Hematopoietic multipotent progenitor cell treated with erythropoietin and hydrocortisone succinate and interleukin-3 and kit ligand, for 4 days (in vitro differentiated cells): ENCODE data around the gene AP1G1.
"Not testable (repeated sequence)": the region's sequence is repeated elsewhere in the genome, so short reads cannot be mapped to it uniquely, and the experiment has no call there.

ENCODE experiments used
- DNase-seq: peaks from one replicate; pipeline ENCODE4 v3.0.0-alpha.2; 2015

AP1G1 gene

DNA sequence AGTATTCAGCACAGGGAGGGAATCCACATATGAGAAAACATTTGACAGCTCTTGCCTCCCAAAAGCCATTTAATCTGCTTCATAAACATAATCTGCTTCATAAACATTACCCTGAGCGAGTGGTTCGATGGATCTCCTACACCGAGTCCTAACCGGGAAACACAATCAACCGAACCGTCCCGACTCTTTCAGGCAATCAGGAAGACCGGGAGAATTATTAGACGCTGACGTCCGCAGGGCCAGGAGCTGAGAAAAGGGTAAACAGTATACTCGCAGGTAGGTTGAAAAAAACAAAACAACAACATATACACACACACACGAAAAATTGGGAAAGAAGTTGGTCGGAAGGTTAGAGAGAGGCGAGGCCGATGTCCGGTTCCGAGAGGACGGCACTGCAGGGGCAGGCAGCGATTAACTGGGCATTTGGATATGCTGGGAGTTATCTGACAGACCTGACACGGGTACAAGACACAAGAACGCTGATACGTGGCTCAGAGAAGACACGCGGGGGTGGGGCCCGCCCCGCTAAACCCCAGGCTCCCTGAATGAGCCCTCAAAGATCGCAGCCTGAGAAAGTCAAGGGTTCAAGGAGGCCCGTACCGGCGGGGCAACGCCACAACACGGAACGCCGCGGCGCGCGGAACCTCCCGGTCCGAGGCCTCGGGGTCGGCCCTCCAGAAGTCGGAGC, 585 bp downstream of the AP1G1 start:
- DNase-seq: peak; percentile 75

DNA sequence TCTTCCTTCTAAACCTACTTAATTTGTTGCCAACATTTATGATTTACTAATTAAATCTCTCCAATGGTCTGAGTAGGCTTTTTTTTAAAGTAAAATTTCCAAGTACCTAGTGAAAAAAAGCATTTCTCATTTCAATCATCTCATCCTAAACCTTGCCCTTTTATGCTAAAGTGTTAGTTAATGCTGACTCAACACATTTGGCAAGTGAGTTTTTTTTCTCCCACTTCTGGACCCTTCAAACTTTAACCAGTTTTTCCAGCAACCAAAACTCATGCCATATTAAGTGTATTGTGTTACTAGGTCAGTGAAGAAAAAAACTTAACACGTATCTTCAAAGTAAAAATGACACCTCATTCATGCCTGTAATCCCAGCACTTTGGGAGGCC, 5.3 kb downstream of the AP1G1 start:
- DNase-seq: no peak

DNA sequence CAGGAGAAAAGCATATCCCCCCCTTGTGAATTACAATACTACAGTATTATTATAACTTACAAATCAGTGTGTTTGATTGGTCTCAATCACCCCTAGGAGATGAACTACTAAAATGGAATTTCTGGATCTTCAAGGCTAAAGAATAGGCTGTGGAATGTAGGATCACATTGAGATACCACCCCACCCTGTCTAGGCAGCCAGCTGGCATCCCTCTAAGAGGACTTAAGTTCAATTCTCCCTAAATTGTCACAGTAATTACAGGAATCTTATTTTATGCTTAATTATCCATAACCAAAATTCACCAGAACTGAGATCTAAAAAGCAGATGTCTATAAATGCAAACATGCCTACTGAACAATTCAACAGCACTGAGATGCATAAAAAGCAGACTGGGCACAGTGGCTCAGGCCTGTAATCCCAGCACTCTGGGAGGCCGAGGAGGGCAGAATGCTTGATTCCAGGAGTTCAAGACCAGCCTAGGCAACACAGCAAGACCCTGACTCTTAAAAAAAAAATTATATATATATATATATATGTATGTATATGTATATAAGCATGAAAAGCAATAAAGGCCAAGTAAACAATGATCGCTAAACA, 12.0 kb downstream of the AP1G1 start:
- DNase-seq: no peak

DNA sequence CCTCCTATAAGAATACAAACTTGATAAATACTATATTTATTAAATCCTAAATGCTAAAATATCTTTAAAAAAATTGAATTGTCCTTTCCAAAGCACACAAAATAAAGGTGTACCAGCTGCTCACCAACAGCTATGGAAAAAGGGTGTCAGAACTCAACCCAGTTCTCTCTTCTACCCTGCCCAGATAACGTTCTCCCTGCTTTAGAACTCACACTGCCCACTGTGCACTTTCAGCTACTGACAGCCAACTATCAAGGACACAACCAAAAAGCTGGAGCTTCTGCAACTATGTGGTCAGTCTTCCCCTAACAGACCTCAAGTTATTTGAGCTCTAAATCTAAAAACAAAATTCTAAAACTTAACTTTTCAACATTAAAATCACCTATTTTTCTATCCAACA, 13.7 kb downstream of the AP1G1 start:
- DNase-seq: peak; percentile 26

DNA sequence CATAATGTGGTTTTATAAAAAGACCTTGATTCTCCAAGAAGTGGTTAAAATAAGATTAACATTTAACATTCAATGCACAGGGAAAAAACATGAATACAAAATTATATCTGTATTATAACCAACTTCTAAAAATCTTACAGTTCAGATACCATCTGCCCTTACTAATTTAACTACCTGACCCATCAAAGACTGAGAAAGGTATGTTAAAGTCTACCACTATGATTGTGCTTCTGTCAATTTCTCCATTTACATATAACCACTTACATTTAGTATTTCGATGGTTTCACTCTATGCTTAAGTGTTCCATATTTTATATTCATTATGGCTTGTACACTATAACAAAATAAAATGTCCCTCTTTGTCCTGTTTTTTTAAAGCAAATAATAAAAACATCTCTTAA, 14.6 kb downstream of the AP1G1 start:
- no peak for DNase-seq

DNA sequence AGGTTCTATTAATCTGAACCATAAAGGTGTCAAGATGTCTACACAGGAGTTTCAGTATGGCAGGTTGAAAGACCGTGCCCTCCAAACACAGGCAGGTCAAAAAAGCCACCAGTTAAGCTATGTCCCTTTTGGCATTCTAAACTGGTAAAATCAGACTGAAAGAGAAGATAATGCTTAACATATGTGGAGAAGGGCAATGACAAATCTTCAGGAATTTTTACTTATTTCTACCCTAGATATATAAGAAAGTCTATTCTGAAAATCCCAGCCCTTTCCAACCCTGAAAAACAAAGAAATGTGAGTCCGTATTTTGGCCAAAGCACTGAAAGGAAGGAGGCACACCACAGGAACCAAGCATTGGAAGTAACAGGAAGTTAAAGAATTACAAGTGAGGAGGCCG, 16.5 kb downstream of the AP1G1 start:
- DNase-seq: no peak

DNA sequence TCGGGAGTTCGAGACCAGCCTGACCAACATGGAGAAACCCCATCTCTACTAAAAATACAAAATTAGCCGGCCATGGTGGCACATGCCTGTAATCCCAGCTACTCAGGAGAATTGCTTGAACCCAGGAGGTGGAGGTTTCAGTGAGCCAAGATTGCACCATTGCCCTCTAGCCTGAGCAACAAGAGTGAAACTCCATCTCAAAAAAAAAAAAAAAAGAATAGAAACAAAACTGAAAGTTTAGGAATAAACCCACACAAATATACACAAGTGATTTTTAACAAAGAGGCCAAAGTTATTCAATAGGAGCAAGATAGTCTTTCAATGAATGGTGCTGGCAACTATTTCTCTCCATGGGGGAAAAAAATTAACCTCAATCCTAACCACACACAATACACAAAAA, 18.3 kb downstream of the AP1G1 start:
- DNase-seq: not testable (repeated sequence)

DNA sequence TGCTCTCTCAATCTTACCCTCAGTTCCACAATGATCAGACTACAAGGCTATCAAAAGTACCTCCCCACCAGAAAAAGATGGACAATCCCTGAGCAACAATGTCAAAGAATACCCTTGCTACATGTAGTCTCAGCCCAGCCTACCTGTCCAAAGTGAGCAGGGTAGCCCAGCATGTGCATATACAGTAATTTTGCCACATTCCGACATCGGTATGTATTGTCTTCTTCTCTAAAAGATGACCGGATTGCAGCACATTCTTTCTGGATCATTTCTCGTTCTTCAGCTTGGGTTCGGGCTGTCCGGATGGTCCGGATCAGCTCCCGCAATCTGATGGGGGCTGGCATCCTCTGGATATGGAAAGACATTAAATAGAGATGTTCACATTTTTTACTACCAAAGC, 19.5 kb downstream of the AP1G1 start:
- no peak for DNase-seq

DNA sequence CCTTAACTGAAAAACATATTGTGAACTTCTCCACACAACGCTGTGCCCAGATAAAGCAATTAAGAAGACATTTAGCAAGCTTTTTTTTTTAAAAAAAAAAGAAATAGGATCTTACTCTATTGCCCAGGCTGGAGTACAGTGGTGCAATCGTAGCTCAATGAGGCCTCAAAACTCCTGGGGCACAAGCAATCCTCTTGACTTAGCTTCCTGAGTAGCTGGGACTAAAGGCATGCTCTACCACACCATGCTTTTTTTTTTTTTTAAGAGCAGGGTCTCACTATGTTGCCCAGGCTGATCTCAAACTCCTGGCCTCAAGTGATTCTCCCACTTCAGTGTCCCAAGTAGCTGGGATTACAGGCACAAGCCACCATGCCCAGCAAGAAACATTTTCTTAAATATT, 20.1 kb downstream of the AP1G1 start:
- DNase-seq: no peak

DNA sequence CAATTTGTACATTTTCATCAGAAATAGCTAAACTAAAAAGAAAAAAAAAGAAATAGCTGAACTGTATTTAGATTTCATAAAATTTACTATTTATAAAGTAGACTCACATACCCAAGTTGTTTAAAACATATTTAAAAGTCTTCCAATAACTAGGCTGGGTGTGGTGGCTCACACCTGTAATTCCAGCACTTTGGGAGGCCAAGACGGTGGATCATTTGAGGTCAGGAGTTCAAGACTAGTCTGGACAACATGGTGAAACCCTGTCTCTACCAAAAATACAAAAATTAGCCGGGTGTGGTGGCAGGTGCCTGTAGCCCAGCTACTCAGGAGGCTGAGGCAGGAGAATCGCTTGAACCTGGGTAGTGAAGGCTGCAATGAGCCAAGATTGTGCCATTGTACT, 23.5 kb downstream of the AP1G1 start:
- not testable (repeated sequence) for DNase-seq

DNA sequence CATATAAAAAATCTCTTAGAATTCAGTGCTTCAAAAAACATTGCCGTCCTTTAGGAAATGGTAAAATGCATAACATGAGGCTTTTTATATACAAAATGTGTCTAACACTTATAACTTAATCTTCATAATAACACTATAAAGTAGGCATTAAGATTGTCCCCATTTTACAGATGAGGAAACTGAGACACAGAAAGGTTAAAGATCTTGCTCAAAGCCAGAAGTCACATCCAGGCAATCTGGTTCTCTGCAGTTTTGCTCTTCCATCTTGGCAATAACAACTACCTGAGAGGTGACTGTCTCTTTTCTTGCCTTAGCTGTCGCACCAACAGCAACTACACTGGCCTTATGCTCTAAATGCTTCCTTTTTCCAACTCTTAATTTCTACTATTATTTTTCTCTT, 24.5 kb downstream of the AP1G1 start:
- DNase-seq: no peak

DNA sequence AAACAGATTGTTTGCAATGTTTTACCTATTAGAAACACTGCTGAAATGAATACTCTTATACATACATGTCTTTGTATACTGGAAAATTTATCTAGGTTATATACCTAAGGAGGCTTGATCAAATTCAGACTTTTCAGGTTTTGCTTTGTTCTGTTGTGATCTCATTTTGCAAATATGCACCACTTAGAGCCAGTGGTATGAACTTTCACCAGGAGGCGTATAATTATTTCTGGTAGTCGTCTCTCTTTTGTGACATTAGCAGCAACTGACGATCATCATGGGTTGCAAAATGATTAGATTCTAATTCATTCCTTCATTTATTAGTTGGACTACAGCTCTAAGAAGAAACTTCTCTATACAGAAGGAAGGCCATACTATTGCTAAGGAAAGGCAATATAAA, 26.9 kb downstream of the AP1G1 start:
- DNase-seq: no peak

DNA sequence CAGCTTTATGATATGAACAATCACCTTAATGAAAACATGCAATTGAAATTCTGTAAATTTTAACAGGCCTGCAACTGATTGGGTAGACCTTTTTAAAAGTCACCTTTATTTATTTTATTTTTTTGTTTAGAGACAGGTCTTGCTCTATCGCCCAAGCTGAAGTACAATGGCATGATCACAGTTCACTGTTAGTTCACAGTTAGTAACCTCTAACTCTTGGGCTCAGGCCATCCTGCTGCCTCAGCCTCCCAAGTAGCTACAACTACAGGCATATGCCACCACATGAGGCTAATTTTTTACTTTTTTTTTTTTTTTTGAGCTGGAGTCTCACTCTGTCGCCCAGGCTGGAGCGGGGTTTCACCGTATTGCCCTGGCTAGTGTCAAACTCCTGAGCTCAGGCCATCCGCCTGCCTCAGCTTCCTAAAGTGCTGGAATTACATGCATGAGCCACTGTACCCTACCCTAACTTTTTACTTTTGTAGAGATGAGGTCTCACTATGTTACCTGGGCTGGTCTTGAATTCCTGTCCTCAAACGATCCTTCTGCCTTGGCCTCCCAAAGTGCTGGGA, 28.0 kb downstream of the AP1G1 start:
- DNase-seq: no peak

DNA sequence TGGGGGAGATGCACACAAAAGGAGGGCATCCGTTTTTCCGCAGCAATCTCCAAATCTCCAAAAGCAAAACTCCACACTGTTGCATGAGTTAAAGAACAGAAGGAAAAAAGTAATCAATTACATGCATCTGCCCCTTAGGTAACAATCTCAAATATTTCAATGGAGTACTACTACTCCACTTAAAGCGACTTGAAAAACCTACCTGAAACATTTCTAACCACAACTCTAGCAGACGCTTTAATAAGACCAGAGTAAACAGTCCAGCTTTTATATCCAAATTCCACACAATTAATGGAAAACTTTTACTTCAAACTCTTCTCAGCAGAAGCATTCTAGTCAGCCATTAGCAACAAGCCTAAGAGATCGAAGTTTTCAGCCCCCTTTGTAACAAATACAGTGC, 29.9 kb downstream of the AP1G1 start:
- DNase-seq: no peak

DNA sequence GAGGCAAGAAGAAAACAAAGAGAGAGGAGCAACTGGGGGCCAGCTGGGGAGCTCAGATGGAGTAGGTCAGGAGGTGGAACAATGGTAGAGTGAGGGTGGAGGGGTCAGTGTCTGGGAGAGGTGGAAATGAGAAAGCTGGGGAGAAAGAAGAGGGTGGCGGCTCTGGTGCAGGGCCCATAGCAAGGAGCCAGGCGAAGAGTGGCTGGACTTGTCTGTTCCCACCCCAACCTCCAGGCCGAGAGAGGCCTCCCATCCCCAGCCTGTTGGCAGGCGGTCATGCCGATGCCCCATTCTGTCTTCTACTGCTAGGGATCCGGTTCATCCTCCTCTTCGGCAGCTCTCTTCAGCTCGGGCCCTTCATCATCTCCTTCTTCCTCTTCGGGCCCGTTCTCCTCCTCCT, 31.3 kb downstream of the AP1G1 start:
- no peak for DNase-seq

DNA sequence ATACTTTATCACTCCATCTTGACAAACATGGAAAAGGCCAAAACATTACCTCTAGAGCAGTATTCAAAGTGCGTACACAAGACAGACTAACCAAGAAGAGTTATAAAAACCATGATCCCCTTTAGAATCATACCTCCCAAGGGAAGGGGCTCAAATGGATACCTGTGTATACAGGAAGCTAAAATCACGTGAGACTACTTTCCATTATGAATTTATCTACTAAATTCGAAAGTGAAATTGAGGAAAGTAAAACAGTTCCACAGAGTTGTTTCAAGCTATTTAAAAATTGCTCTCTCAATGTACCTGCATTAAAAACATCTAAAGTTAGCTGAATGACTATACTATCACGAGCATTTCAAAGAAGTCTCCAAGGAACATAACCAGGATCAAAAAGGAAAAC, 32.7 kb downstream of the AP1G1 start:
- DNase-seq: no peak

DNA sequence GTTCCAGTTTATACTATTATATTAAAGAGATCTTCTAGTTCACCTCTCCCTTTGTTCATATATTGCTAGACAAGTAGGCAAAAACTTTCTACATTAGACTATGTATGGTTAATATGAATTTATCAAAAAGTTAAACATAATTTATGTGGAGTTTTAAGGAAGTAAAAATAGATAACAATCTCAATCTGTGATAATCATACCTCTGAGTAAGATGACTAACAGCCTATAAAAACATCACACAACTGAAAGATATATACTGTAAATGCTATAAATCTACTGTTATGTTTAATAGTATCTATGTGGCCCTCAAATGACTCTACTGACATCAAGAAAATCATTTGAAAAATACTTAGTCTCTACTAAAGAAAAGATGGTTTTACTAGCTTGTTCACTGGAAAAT, 37.1 kb downstream of the AP1G1 start:
- peak; percentile 8 for DNase-seq

DNA sequence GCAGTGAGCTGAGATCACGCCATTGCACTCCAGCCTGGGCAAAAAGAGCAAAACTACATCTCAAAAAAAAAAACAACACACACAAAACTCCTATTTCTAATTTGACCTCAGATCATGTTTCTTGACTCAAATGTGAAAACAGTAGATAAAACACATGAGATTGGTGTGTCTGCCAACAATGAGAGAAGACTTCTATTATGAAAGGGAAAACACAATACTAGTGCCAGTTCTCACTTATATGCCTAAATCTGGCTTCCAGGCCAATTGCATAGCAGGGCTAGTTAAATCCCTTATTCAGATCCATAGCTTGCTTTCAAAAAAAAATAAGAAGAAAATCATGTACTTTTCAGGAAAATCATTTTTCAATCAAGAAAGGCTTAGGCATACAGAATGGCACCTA, 39.4 kb downstream of the AP1G1 start:
- DNase-seq: no peak

DNA sequence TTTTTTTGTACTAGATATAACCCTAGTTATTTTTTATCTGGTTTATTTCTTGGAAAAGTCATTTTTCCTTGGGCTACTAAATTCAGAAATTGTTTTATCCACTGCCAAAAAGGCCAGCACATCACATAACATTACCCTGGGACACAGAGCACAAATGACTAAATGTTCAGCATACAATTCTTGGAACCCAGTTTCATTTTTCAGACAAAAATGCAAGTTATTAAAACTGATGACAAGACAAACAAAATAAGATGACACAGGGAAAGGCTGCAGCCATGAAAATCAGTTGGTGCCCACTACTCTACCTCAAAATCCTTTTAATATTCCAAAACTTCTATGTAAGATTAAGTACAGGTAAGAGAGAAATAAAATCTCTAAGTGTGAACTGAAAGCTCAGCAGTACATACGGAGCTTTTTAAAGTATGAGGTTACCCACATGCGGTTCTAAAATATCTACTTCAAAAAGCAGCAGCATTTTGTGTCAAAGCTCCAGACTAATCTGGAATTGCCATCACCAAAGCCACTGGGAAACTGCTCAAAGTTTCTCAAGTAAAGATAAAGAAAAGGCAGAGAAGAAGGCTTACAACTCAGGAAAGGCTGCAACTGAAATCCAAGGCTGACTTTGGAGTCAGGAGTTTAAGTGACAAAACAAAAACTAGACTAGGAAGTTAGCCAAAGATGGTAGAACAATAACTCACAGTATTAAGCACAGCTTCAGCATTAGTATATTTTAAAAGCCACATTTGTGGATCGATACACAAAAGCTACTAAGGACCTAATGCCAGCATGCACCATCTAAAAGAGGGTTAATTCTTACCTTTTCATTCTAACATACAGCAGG, 41.4 kb downstream of the AP1G1 start:
- DNase-seq: no peak

DNA sequence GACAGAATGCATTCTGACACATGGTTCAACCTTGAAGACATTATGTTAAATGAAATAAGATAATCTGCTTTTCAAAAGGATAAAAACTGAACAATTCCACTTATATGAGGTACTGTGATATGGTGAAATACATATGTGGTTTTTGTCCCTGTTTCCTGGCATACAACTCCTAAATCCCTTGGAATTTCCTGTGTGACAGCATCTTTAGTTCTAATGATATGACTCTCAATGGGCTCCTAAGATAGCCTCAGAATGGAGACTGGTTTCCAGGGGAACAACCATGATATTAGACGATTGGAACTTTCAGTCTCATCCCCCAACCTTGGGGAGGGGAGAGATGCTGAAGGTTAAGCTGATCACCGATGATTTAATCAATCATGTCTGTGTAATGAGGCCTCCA, 46.4 kb downstream of the AP1G1 start:
- DNase-seq: no peak

DNA sequence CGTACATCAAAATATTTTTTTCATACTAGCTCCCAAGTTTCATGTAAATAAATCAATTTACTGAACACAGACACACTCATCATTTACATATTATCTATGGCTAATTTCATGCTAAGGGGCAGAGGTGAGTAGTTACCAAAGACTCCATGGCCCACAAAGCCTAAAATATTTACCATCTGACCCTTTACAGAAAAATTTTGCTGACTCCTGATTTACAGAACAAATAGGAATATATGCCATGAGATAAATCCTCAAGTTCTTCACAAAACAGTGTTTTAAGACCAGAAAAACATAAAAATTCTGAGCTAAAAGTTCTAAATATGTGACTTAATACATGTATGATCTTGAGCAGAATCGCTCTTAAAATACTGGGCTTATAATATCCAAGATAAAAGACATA, 47.5 kb downstream of the AP1G1 start:
- DNase-seq: no peak

DNA sequence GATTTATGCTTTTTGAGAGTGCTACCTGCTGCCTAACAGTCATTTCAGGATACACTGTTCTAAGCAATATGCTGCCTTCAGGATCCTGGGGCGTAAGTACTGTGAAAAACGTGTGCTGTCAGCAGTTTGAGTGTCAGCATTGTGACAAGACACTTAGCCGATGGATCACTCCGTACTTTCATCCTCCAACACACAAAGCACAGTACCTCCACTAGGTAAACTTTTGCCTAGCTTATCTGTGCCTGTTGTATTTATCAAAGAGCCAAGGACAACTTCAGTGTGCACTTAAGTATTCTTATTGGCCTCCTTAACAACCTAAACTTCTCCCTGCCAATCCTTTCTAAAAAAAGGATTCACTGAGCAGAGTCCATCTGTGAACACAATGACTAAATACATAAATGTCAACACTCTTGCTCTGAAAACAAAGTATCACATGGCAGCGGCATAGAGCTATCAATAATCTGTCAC, 50.3 kb downstream of the AP1G1 start:
- no peak for DNase-seq

DNA sequence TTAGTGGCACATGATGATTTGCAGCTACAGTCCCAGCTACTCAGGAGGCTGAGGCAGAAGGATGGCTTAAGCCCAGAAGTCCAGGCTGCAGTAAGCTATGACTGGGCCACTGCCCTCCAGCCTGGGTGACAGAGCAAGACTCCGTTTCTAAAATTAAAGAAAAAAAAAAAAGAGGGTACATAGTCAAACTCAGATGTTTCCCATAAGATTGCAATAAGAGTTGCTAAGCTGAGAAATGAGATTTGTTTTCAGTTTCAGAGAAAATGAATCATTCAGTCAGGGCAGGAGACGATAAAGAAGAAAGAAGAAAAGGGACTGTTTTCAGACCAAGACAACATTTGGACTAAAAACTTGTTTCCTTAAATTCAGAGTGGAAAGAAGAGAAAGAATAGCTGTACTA, 54.0 kb downstream of the AP1G1 start:
- DNase-seq: no peak

DNA sequence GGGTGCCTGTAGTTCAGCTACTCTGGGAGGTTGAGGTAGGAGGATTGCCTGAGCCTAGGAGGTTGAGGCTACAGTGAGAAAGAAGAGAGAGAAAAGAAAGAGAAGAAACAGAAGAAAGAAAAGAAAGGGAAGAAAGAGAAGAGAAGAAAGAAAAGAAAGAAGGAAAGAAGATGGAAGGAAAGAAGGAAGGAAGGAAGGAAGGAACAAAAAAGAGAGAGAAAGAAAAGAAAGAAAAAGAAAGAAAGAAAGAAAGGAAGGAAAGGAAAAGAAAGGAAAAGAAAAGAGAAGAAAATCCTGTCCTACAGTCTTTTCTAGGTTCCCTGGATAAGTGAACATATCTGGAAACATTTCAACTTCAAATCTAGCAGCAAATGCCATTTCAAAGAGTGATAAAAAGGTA, 54.5 kb downstream of the AP1G1 start:
- no peak for DNase-seq
